Liver (tissue), 3 donors: ENCODE data around the gene RNF157.

Experiments used
- CTCF ChIP-seq: fragments of 150-350 bp; IDR thresholded peaks from 2 replicates; pipeline ENCODE4 v1.5.1; 2017; ENCODE audit warnings: improper control_type of control experiment, low read depth, low read length; ENCODE audit not compliant: missing input control
- EGR1 ChIP-seq, 2 donors: IDR thresholded peaks; 2 replicates each; pipeline ENCODE4 v1.6.1; 2016 to 2018; ENCODE audit warnings: antibody characterized with exemption in 2 of 2, low read depth in 2 of 2
- GABPA ChIP-seq, 2 donors: IDR thresholded peaks in 1 of 2; conservative IDR thresholded peaks in 1 of 2; 2 replicates each; pipeline ENCODE4 v1.6.1; 2016; ENCODE audit warnings: antibody characterized with exemption in 2 of 2, mild to moderate bottlenecking in 1 of 2, moderate library complexity in 1 of 2
- RAD21 ChIP-seq, 2 donors: IDR thresholded peaks; 2 replicates each; pipeline ENCODE4 v1.6.1; 2016; ENCODE audit warnings: antibody characterized with exemption in 2 of 2, mild to moderate bottlenecking in 2 of 2
- TF ChIP-seq, protein P1 (sequence below): IDR thresholded peaks from 2 replicates; pipeline ENCODE4 v1.6.1; 2016; ENCODE audit warnings: antibody characterized with exemption, mild to moderate bottlenecking
- TF ChIP-seq, protein P2 (sequence below): IDR thresholded peaks from 2 replicates; pipeline ENCODE4 v1.6.1; 2016; ENCODE audit warnings: antibody characterized with exemption
- donor health status: healthy.
- donor health status: healthy.

DNA sequence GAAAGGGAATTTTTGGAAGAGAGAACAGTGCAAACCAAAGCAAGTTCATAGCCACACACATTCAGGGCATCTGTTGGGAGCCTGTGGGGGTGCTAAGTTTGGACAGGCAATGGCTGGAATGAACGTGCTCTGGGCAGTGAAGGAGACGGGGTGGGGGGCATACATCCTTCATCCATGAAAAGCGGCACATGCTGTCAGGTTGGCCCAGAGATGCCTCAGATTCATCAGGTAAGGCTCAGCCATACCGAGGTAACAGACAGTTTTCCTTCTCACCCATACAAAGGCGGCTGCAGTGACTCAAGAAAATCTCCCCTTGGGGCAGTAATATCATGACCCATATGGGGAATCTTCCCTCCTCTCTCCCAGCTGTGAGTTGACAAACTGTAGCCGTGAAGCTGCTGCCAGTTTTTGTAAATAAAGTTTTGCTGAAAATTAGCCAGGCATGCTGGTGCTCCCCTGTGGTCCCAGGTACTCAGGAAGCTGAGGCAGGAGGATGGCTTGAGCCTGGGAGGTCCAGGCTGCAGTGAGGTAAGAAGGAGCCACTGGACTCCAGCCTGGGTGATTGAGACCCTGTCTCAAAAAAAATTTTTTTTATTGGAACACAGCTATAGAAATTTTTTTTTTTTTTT lies 15.6 kb upstream of the RNF157 start:
- TF ChIP-seq, protein P1, sequence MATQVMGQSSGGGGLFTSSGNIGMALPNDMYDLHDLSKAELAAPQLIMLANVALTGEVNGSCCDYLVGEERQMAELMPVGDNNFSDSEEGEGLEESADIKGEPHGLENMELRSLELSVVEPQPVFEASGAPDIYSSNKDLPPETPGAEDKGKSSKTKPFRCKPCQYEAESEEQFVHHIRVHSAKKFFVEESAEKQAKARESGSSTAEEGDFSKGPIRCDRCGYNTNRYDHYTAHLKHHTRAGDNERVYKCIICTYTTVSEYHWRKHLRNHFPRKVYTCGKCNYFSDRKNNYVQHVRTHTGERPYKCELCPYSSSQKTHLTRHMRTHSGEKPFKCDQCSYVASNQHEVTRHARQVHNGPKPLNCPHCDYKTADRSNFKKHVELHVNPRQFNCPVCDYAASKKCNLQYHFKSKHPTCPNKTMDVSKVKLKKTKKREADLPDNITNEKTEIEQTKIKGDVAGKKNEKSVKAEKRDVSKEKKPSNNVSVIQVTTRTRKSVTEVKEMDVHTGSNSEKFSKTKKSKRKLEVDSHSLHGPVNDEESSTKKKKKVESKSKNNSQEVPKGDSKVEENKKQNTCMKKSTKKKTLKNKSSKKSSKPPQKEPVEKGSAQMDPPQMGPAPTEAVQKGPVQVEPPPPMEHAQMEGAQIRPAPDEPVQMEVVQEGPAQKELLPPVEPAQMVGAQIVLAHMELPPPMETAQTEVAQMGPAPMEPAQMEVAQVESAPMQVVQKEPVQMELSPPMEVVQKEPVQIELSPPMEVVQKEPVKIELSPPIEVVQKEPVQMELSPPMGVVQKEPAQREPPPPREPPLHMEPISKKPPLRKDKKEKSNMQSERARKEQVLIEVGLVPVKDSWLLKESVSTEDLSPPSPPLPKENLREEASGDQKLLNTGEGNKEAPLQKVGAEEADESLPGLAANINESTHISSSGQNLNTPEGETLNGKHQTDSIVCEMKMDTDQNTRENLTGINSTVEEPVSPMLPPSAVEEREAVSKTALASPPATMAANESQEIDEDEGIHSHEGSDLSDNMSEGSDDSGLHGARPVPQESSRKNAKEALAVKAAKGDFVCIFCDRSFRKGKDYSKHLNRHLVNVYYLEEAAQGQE, result no peak
- TF ChIP-seq EGR1 (IDR thresholded peaks at IDR 0.05; ENCODE audit: low read depth in 2 of 2) (no peak), CTCF (no peak), GABPA (IDR thresholded peaks at IDR 0.05 in 1 of 2, conservative IDR thresholded peaks at IDR 0.05 in 1 of 2) (no peak), RAD21 (IDR thresholded peaks at IDR 0.05) (no peak)
- TF ChIP-seq, protein P2, sequence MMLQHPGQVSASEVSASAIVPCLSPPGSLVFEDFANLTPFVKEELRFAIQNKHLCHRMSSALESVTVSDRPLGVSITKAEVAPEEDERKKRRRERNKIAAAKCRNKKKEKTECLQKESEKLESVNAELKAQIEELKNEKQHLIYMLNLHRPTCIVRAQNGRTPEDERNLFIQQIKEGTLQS, result no peak
